GM21619 (cell line): ENCODE measurements around the gene NKAPL.

Experiments used
- ATAC-seq: cut with Tn5 transposase; IDR thresholded peaks from one replicate; pipeline ENCODE4 v1.9.1; 2021; ENCODE audit not compliant: unreplicated experiment

NKAPL gene

DNA sequence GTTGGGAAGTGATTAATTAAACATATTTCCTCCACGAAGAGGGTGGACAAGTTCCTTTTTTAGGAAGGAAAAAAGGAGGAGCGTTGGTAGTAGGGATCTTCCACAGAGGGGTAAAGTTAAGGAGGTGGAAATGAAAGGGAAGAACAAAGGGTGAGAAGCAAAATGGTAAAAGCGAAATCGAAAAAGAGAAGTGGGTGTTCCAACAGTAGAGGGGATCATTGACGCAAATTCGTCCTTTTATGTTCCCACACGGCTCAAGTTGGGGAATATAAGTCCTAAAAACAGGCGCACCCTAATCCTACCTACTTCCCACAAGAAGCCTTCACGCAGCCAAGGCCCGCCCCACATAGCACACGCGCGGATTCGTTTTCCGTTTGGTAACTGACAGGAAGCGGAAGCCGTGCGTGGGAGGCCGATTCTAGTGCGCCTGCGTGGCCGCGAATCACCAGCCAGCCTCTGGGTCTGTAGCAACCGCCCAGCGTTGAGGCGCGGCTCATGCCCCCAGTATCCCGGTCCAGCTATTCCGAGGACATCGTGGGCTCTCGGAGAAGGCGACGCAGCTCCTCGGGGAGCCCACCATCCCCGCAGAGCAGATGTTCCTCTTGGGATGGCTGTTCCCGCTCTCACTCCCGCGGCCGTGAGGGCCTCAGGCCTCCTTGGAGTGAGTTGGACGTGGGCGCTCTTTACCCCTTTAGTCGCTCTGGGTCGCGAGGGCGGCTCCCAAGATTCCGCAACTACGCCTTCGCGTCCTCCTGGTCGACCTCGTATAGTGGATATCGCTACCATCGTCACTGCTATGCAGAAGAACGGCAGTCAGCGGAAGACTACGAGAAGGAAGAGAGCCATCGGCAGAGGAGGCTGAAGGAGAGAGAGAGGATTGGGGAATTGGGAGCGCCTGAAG lies at the start of gene NKAPL:
TSS of gene NKAPL (plus strand) at position 421 of the 901 bp plus-strand sequence. CDS start at position 496, 75 bp downstream.
- ATAC-seq = no peak

GRCh38 chr6:28209753-28210535 lies 49.2 kb upstream of the NKAPL start:
- ATAC-seq = no peak

DNA sequence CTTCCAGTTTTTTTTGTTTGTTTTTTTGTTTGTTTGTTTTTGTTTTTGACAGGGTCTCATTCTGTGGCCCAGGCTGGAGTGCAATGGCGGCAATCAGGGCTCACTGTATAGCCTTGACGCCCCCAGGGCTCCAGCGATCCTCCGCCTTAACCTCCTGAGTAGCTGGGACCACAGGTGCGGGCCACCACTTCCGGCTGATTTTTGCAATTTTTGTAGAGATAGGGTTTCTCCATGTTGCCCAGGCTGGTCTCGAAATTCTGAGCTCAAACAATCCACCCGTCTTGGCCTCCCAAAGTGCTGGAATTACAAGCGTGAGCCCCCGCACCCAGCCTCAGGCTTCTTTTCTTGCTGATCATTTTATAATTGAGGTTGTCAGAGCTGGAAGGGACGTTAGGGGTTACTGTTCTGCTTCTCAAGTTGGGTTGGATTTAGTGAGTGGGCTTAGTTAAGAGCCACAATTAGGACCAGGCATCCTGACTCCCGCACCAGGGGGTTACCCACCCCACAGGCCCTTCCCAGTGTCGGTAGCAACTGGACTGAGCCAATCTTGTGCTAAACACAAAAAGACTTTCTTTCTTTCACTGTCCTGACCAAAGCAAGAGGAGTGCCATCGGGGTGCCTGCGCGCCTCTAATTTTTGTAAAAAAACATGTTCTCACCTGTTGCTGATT lies 47.1 kb upstream of the NKAPL start:
- peak; percentile 25 for ATAC-seq

- ATAC-seq = peak; percentile 55
Observed at GRCh38 chr6:28212510-28213212, 46.4 kb upstream of the NKAPL start.

- ATAC-seq = no peak
Observed at GRCh38 chr6:28213213-28213523, 45.9 kb upstream of the NKAPL start.

- no peak for ATAC-seq
Observed at GRCh38 chr6:28215425-28215824, 43.7 kb upstream of the NKAPL start.

DNA sequence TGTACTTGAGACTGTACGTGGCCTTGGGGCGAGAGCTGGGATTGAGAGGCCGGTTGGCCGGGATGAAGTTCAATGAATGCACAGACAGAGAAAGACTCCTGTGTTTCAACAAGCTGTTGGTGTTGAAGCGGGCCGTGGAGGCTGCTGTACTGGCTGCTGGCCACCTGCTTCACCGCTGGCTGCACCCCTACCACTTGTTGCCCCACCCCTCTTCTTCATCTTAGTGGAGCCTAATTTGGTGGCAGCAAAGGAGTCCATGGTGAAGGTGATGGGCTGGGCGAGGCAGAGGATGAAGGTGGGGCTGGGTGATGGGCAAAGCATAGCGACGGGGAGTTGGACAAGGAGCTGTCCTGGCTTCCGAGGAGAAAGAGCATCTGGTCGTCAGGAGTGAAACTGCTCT lies 41.2 kb upstream of the NKAPL start:
- no peak for ATAC-seq

- ATAC-seq = peak; percentile 63
Observed at GRCh38 chr6:28218312-28219248, 40.5 kb upstream of the NKAPL start.

- ATAC-seq = no peak
Observed at GRCh38 chr6:28220257-28221133, 38.6 kb upstream of the NKAPL start.

DNA sequence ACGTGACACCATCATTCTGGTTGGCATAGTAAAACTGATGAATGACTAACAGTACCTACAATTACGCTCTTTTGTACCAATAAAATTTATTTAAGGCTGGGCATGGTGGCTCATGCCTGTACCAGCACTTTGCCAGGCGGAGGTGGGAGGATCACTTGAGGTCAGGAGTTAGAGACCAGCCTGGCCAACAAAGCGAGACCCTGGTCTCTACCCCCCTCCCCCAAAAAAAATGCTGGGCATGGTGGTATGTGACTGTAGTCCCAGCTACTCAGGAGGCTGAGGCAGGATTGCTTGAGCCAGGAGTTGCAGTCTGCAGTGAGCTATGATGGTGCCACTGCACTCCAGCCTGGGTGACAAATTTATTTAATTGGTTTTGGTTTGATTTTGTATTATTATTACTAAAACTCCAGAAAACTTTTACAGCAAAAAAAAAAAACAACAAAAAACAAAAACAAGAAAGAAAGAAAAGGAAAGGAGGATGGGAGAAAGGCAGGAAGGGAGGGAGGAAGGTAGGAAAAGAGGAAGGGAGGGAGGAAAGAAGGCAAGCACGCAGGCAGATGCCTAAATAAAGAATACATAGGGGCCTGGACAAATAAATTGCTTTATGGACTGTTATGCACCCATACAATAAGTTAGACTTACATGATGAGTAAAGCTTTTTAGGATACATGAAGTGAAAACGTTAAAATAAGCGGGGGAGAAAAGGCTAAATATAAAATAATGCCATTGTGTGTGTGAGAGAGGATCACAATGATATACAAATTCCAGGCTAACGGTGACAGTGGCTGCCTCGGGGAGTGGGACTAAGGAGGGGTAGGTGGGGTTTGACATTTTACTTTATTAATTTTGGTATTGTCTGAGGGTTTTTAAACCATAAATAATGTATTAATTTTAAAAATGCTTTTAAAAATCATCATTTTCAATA lies 34.7 kb upstream of the NKAPL start:
- no peak for ATAC-seq

DNA sequence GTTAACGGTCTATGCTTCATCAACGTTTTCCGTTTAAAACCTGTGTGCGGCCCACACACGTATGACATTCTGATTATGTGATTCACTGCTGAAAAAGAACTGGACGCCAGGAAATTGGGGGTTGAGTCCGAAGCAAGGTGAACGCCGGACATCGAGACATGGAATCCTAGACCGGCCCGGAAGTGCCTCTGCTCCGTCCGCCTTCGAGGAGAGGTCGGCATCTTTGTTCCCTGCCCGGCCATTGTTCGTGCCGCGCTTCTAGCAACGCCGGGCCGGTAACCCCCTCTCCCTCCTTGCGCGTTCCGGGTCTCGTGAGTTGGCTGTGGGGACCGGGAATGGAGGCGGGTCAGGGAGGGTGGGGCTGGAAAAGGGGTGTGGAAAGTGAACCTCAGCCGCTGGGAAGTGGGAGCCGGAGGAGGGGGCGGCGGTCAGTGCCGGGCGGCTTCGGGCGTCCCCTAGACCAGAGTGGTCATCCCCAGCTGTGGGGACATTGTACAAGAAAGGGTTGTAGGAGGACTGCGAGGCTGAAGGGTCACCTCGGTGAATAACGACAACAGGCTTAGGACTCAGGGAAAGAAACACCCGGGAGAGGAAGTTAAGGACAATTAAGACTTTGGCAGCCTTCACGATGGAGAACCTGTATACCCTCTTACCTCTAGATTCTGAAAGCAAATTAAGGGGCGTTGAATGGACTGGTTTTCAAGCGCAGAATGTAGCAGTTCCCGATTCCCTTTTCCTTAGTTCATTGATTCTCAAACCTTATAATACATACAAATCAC lies 33.9 kb upstream of the NKAPL start, which contains the start of gene ZSCAN9:
TSS of gene ZSCAN9 (plus strand) at position 220 of the 779 bp plus-strand sequence. CDS start 1,810 bp downstream, outside the sequence.
- peak; percentile 82 for ATAC-seq

DNA sequence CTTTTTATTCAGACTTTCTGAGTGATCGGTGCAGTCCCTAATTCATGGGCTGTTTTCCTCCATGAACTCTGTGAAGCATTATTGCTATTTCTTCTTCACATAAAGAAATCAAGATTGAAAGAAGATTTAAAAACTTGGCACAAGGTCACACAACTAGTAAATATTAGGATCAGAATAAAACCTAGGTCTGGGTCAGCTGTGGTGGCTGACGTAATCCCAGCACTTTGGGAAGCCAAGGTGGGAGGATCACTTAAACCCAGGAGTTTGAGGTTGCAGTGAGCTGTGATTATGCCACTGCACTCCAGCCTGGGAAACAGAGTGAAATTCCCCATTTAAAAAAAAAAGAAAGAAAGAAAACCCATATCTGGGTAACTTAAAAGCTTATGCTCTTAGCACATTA lies 32.6 kb upstream of the NKAPL start:
- no peak for ATAC-seq

DNA sequence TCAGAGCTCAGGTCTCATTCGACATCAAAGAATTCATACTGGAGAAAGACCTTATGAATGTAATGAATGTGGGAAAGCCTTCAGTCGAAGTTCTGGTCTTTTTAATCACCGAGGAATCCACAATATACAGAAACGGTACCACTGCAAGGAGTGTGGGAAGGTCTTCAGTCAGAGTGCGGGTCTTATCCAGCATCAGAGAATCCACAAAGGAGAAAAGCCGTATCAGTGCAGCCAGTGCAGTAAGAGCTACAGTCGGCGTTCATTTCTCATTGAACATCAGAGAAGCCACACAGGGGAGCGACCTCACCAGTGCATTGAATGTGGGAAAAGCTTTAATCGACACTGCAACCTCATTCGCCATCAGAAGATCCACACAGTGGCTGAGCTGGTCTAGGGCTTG lies 26.3 kb upstream of the NKAPL start:
- no peak for ATAC-seq

DNA sequence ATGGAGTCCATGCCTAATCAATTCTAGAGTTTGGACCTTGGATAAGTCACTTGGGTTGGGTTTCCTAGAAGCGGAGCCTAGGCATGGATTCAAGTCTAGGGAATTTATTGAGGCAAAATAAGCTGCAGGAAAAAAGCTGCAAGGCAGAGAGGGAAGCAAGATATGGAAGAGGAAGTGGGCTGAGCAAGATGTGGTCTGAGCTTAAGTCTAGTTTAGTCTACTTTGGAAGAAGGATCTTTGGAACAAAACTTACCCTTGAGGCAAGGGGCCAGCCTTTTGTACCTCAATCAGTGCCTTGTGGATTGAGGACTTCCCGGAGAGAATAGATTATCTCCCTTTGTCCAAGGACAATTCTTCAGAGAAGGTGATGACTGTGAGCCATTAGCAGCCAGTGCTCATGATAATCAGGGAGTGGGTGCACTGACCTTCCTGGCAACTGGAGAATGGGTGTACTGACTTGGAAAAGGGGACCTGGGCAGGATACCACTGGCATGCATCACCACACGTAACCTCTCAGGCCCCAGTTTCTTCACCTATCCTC lies 23.1 kb upstream of the NKAPL start:
- ATAC-seq = no peak

- ATAC-seq = no peak
Observed at GRCh38 chr6:28239636-28240035, 19.5 kb upstream of the NKAPL start.

DNA sequence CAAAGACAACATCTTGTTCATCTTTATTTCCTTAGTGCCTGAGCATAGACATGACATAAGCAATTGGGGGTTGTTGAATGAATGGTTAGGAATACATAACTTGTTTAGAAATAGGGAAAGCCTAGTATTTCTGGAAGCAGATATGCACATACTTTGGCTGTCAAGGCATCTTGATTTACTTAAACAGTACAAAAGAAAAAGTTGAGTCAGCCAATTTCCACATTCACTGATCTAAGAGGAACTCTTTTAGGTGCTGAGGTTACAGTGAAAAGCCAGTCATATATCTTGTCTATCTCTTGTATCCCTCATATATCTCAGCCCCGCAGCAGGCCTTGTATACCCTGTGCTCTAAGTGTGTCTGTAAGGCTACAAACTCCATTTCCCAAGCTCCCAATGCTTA lies 18.6 kb upstream of the NKAPL start:
- no peak for ATAC-seq

DNA sequence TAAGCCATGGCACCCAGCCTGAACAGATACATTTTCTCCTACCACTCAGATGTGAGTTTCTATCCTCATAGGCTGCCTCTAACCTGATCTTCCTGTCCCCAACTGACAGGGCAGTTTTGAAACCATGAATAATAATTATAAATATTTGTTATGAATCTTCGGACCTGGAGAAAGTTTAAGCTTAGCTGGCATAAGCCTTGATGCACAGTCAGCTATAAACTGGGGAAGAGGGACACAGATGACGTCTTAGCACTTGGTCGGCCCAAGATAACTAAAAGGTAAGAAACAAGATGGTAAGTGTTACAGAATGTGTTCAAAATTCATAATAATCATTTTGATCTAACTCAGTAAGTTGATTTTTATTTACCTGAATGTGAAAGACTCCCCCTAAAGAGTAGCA lies 15.2 kb upstream of the NKAPL start:
- no peak for ATAC-seq
